Vein endothelial cell (primary cell): ENCODE data around the gene SDHD. TPM values are rescaled to one million over a fixed set of nuclear protein-coding genes. Genes with fewer than 3 reads are reported as not detected.

Source experiments
- total RNA-seq: library from RNA; depleted of rRNA; stranded (reverse); fragments of >200 nt; gene quantifications from 2 replicates; pipeline ENCODE4 v1.2.3, GENCODE V29; 2012

Gene SDHD
- total RNA-seq: 84.5 and 114 TPM in 2 replicates

DNA sequence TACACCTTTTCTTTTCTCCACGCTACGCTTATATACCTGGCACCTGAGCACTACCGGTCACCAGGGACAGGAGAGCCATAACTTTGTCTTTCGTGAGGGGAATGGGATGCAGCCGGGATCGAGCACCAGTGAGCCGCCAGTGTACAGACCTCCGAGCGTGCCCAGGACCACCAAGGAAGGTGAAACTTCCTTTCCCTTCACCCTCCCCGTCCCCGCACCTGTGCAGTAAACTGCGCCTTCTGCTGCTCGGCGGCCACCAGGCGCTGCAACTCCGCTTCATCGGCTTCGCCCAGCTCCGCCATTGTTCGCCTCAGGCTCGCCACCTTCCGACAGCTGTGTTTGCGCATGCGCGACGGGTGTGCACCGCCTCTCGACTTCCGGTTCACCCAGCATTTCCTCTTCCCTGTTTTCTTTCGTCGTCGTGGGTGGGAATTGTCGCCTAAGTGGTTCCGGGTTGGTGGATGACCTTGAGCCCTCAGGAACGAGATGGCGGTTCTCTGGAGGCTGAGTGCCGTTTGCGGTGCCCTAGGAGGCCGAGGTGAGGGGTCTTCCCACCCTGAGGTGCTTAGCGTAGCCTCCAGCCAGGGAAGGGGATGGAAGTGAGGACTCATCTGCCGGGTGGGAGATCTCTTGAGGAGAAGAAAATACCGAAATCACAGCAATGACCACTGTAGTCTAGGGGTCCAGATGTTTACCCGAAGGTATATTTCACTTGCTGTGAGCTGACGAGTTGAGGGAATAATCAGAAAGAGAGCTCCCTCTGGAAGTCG is at the start of gene SDHD, which contains the start of gene TIMM8B:
Gene SDHD (plus strand): TSS at position 452 of the 770 bp plus-strand sequence. CDS start 35 bp downstream, at position 487.
Gene TIMM8B (minus strand): TSS at position 335 of the 770 bp plus-strand sequence. CDS start 33 bp downstream, at position 302.

DNA sequence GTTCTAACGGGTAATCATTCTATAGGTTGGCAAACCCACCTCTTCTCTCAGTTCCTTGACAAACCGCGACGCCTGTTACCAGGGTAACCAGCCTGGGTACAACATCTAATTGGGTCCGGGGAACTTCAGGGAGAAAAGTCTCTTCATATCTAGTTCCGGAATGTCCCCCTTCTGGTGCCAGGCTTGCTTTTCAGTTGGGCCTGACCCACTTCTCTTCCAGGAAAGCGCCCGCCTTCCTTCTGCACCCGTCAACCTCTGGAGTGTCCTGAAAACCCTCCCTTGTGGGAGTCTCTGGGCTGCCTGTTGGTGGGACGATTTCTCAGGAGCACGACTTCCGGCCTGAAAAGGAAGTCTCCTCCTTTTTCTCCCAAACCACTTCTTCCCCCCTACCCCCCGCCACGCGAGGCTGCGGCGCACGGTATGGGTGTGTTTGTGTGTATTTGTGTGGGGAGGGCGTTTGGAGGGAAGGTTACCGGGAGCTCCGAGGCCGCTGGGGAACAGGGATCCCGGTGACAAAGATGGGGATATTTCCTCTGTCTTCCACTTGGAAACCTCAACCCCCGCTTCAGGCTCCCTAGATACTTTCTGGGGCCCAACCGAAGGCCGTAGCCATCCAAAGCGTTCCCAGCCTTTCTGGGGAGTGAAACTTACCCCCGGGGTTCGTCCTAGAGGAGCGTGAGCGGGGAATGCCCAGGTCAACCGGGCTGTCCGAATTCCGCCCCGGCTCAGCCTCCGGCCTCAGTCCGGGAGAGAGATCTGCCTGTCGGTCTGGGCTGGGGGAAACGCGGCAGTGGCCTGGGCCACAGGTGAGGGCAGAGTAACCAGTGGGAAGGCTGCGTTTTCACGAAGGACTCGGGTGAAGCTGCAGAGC is 12.5 kb upstream of the SDHD start, which contains the start of the genes NKAPD1 and PIH1D2:
Gene NKAPD1 (plus strand): TSS at position 359 of the 871 bp plus-strand sequence. CDS start 1,276 bp downstream, outside the sequence.
Gene PIH1D2 (minus strand): TSS at position 77 of the 871 bp plus-strand sequence. CDS start 843 bp downstream, outside the sequence.

Other genes with a start within 250 kb of the SDHD start
- 31.6 and 34.0 TPM in 2 replicates for gene ALG9, start 215.3 kb upstream of the SDHD start, total RNA-seq
- gene FDXACB1, start 207.7 kb upstream of the SDHD start, total RNA-seq: 2.1 and 3.3 TPM in 2 replicates
- 4.2 and 4.6 TPM in 2 replicates for gene CFAP68, start 207.3 kb upstream of the SDHD start, total RNA-seq
- 0.65 and 1.6 TPM in 2 replicates for gene CRYAB, start 175.1 kb upstream of the SDHD start, total RNA-seq
- gene HSPB2, start 174.1 kb upstream of the SDHD start, total RNA-seq: not detected in 2 replicates
- 0.65 TPM in 1 of 2 replicates, not detected in the other for gene C11orf52, start 168.0 kb upstream of the SDHD start, total RNA-seq
- 39.2 and 45.1 TPM in 2 replicates for gene DIXDC1, start 149.5 kb upstream of the SDHD start, total RNA-seq
- gene DLAT, start 61.5 kb upstream of the SDHD start, total RNA-seq: 34.6 and 49.5 TPM in 2 replicates
- 1.7 and 2.6 TPM in 2 replicates for gene PIH1D2, start 12.9 kb upstream of the SDHD start, total RNA-seq
- gene NKAPD1, start 12.6 kb upstream of the SDHD start, total RNA-seq: 16.0 and 19.8 TPM in 2 replicates
- gene TIMM8B, start 117 bp upstream of the SDHD start, total RNA-seq: 53.9 and 55.1 TPM in 2 replicates
- 0.19 TPM in 1 of 2 replicates, not detected in the other for gene IL18, start 77.2 kb downstream of the SDHD start, total RNA-seq
- 0.29 and 0.65 TPM in 2 replicates for gene TEX12, start 80.5 kb downstream of the SDHD start, total RNA-seq
- 1.1 and 1.3 TPM in 2 replicates for gene BCO2, start 88.6 kb downstream of the SDHD start, total RNA-seq
- 23.5 and 37.3 TPM in 2 replicates for gene PTS, start 139.6 kb downstream of the SDHD start, total RNA-seq
- gene PLET1, start 174.0 kb downstream of the SDHD start, total RNA-seq: not detected in 2 replicates